ENCODE data around the gene ZNF287. TPM values are rescaled to one million over a fixed set of nuclear protein-coding genes. Genes with fewer than 3 reads are reported as not detected.

ZNF287 gene
- total and polyA plus RNA-seq, 10 of the 15 experiments (the other 5 are each of a cell fraction or from before 2014, with no cell fraction given): 1.9 to 15.5 (median 4.0) TPM

DNA sequence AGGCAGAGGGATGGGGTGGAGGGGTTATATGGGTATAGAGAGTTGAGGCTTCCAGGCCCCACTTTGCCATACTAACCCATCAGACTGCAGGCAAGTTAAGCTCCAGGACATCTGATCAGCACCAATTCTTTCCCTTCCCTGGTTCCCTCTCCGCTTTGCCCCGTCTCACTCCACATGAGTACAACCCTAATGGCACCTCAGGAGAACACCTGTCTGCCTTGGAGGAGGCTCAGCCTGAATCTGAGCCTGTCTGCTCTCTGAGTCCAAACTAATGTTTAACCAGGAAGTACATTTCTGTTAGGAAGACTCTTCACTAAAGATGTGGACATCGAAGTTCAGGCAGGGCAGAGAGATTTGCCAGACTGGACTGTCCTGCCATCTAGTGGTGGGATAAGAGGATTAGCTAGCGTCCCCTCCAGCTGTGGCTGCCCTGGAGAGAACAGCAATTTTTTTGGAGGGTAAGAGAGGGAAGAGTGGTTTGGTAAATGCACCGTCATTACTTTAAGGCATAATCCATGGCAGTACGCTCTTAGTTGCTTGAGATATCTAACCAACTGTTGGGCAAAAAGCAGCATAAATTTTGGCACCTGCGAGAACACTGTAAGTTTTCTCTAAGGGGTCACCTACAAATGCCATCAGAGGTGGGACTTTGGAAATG is 47.8 kb downstream of the ZNF287 start (continued):
- TF ChIP-seq IRF3 (IDR thresholded peaks at IDR 0.05) (0 out of 2 replicates have a peak, but pooled peaks have one; percentile 31), EGR1 (IDR thresholded peaks at IDR 0.05; ENCODE audit: borderline replicate concordance in 1 of 2, low read depth in 2 of 2, low read length in 2 of 2) (no peak), NR2C2 (IDR thresholded peaks at IDR 0.05; ENCODE audit: borderline replicate concordance, control insufficient read depth, insufficient read length, low read depth) (no peak), REST (IDR thresholded peaks at IDR 0.05; ENCODE audit: low read depth, low read length) (no peak), SREBF2 (IDR thresholded peaks at IDR 0.05; ENCODE audit: low read length) (no peak), YY1 (IDR thresholded peaks at IDR 0.05; ENCODE audit: low read depth, low read length) (peak; percentile 59; the same call in 1 of the 2 replicates), MYC (IDR thresholded peaks at IDR 0.05; ENCODE audit: insufficient read depth, insufficient read length, insufficient replicate concordance, low read length, severe bottlenecking) (no peak), KLF5 (IDR thresholded peaks at IDR 0.05; ENCODE audit: partially characterized antibody) (no peak), CREM (IDR thresholded peaks at IDR 0.05; ENCODE audit: low read depth) (no peak), HDAC2 (IDR thresholded peaks at IDR 0.05) (no peak), BACH1 (IDR thresholded peaks at IDR 0.05; ENCODE audit: borderline replicate concordance) (no peak), HDGF (IDR thresholded peaks at IDR 0.05) (peak; percentile 32; the same call in 1 of the 2 replicates), DPF2 (IDR thresholded peaks at IDR 0.05) (no peak), SRF (IDR thresholded peaks at IDR 0.05; ENCODE audit: low read depth in 2 of 2, low read length in 2 of 2) (no peak), POU2F2 (IDR thresholded peaks at IDR 0.05; ENCODE audit: borderline replicate concordance, low read depth, low read length) (0 out of 3 replicates have a peak, but pooled peaks have one; percentile 13)
- TF ChIP-seq, protein P1, sequence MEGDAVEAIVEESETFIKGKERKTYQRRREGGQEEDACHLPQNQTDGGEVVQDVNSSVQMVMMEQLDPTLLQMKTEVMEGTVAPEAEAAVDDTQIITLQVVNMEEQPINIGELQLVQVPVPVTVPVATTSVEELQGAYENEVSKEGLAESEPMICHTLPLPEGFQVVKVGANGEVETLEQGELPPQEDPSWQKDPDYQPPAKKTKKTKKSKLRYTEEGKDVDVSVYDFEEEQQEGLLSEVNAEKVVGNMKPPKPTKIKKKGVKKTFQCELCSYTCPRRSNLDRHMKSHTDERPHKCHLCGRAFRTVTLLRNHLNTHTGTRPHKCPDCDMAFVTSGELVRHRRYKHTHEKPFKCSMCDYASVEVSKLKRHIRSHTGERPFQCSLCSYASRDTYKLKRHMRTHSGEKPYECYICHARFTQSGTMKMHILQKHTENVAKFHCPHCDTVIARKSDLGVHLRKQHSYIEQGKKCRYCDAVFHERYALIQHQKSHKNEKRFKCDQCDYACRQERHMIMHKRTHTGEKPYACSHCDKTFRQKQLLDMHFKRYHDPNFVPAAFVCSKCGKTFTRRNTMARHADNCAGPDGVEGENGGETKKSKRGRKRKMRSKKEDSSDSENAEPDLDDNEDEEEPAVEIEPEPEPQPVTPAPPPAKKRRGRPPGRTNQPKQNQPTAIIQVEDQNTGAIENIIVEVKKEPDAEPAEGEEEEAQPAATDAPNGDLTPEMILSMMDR (IDR thresholded peaks at IDR 0.05 in 2 of 3, conservative IDR thresholded peaks at IDR 0.05 in 1 of 3; ENCODE audit: control insufficient read depth in 2 of 3, extremely low read depth in 1 of 3, insufficient read depth in 1 of 3, low read depth in 3 of 3, low read length in 3 of 3): peak; percentile 89 to 97 (median 94)
- TF ChIP-seq, protein P2, sequence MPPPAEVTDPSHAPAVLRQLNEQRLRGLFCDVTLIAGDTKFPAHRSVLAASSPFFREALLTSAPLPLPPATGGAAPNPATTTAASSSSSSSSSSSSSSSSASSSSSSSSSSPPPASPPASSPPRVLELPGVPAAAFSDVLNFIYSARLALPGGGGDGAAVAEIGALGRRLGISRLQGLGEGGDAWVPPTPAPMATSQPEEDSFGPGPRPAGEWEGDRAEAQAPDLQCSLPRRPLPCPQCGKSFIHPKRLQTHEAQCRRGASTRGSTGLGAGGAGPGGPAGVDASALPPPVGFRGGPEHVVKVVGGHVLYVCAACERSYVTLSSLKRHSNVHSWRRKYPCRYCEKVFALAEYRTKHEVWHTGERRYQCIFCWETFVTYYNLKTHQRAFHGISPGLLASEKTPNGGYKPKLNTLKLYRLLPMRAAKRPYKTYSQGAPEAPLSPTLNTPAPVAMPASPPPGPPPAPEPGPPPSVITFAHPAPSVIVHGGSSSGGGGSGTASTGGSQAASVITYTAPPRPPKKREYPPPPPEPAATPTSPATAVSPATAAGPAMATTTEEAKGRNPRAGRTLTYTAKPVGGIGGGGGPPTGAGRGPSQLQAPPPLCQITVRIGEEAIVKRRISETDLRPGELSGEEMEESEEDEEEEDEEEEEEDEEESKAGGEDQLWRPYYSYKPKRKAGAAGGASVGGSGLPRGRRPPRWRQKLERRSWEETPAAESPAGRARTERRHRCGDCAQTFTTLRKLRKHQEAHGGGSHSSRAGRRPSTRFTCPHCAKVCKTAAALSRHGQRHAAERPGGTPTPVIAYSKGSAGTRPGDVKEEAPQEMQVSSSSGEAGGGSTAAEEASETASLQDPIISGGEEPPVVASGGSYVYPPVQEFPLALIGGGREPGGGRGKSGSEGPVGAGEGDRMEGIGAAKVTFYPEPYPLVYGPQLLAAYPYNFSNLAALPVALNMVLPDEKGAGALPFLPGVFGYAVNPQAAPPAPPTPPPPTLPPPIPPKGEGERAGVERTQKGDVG (CRISPR knock-in tag; IDR thresholded peaks at IDR 0.05): no peak

Data from GM12878 (cell line).